Tibial nerve (tissue), 4 donors: Measurements from ENCODE around the gene CSNK1D. TPM values are rescaled to one million over a fixed set of nuclear protein-coding genes. Genes with fewer than 3 reads are reported as not detected.

Experiments used
- DNase-seq, 2 donors: peaks; one replicate each; pipeline ENCODE4 v3.0.0-alpha.2; 2019; ENCODE audit warnings: low spot score in 2 of 2
- H3K27ac ChIP-seq, 4 donors: fragments of 200-600 bp; sonication (generic) in 3 of 4; one replicate each; pipeline ENCODE4 v1.5.1; 2017 to 2019; ENCODE audit warnings: mild to moderate bottlenecking in 1 of 4
- H3K27me3 ChIP-seq, 2 donors: fragments of 200-600 bp; sonication (generic) in 1 of 2; one replicate each; pipeline versions ENCODE4 v1.5.1 to v1.6.0; 2017 to 2019
- H3K36me3 ChIP-seq, 3 donors: fragments of 200-600 bp; sonication (generic); one replicate each; pipeline ENCODE4 v1.5.1; 2018 to 2019
- H3K4me1 ChIP-seq, 4 donors: fragments of 200-600 bp; sonication (generic) in 3 of 4; one replicate each; pipeline ENCODE4 v1.5.1; 2017 to 2019
- H3K4me3 ChIP-seq, 4 donors: fragments of 200-600 bp; sonication (generic) in 3 of 4; one replicate each; pipeline ENCODE4 v1.5.1; 2017 to 2019; ENCODE audit warnings: mild to moderate bottlenecking in 1 of 4, moderate library complexity in 1 of 4
- H3K9me3 ChIP-seq, 4 donors: fragments of 200-600 bp; sonication (generic) in 3 of 4; one replicate each; pipeline ENCODE4 v1.5.1; 2017 to 2019
- CTCF ChIP-seq, 5 experiments: fragments of 200-600 bp in 3 of 5; fragments of 450-650 bp in 2 of 5; sonication (generic) in 3 of 5; IDR thresholded peaks; one replicate each; pipeline ENCODE4 v1.5.1; 2016 to 2019; ENCODE audit warnings: antibody characterized with exemption in 5 of 5, mild to moderate bottlenecking in 3 of 5, moderate library complexity in 2 of 5
- EP300 ChIP-seq, 2 donors: sonication (generic); formaldehyde crosslinking; IDR thresholded peaks; one replicate each; pipeline ENCODE4 v1.6.1; 2017; ENCODE audit warnings: antibody characterized with exemption in 2 of 2, mild to moderate bottlenecking in 1 of 2
- POLR2A ChIP-seq, 2 donors: fragments of 450-650 bp; IDR thresholded peaks; one replicate each; pipeline ENCODE4 v1.6.1; 2017; ENCODE audit warnings: antibody characterized with exemption in 2 of 2, mild to moderate bottlenecking in 2 of 2, moderate library complexity in 2 of 2
- WGBS, 2 donors: methylation state at CpG; one replicate each; pipeline ENCODE4 v1.1.5; 2018; 5-methylcytosine and 5-hydroxymethylcytosine counted together
- total RNA-seq, 4 donors: library from RNA; depleted of rRNA; stranded (reverse); fragments of >200 nt; gene quantifications; one replicate each; pipeline ENCODE4 v1.1.0, GENCODE V29; 2016

The CSNK1D gene
- total RNA-seq, 4 donors from 2014 or later = 93.9 to 160 (median 124) TPM

DNA sequence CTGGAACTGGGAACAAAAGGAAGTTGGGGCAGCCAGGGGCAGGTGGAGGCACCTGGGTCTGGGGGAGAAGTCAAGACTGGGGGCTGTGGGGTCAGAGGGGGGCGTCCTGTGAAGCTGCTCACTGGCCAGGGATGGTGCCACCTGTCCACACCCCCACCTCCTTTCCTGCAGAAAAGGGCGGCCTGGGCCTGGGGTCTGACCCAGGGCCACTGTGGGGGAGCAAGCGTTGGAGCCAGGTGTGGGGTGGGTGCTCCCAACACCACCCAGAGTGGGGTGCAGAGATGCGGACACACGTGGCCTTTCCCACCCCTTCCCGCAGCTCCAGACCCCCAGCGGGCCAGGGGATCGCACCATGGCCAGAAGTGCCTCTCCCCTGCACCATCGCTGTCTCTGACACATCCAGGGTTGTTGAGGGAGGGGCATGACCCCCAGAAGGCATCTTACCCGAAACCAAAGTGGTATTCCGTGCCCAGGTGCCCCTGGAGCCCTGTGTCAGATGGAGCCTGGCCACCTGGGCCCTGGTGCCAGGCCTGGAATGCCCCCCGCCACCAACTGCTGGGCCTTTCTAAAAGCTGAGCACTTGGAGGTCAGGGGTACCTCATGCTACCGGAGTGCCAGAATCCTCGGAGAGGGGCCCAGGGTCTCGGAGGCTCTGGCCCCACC, 47.2 kb downstream of the CSNK1D start:
- whole genome bisulfite sequencing, 2 donors = 67 to 77% methylated on average over 6 to 11 of the region's 15 CpGs
- Histone ChIP-seq H3K27ac (no peak overlapping the region), H3K4me1 (peaks cover 0 to 27% (median 17%) of the 10 kb centered on the region in 4 donors), H3K36me3 (no peaks in the 10 kb centered on the region), H3K4me3 (no peak overlapping the region), H3K9me3 (no peaks in the 10 kb centered on the region), H3K27me3 (peaks cover 0 to 14% of the 10 kb centered on the region in 2 donors)
- TF ChIP-seq POLR2A (IDR thresholded peaks at IDR 0.05) (no peak), CTCF (IDR thresholded peaks at IDR 0.05) (no peak), EP300 (IDR thresholded peaks at IDR 0.05) (no peak)
- no peak for DNase-seq

GRCh38 chr17:82225368-82226029, 48.0 kb downstream of the CSNK1D start:
- Histone ChIP-seq H3K27ac (no peak overlapping the region), H3K27me3 (peaks cover 0 to 14% of the 10 kb centered on the region in 2 donors), H3K36me3 (no peaks in the 10 kb centered on the region), H3K4me1 (peaks cover 0 to 21% (median 13%) of the 10 kb centered on the region in 4 donors), H3K9me3 (no peaks in the 10 kb centered on the region), H3K4me3 (no peak overlapping the region)
- TF ChIP-seq EP300 (IDR thresholded peaks at IDR 0.05) = no peak
- TF ChIP-seq POLR2A (IDR thresholded peaks at IDR 0.05) = no peak
- no peak for TF ChIP-seq CTCF (IDR thresholded peaks at IDR 0.05)
- no peak for DNase-seq
- WGBS, 2 donors = 64 to 71% methylated on average over 16 to 23 of the region's 24 CpGs

DNA sequence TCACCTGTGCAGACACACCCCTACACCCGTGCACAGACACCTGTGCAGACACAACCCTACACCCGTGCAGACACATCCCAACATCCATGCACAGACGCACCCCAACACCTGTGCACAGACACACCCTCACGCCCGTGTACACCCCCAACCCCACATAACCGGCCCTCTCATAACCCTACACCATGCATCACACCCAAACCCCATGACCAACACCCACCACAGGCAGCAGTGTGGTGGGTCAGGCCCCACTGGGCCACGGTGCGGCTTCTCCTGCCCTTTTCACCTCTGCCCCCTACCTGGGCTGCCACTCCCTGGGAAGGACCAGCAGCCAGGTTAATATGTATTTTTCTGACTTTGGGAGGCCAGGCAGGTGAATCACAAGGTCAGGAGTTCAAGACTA, 48.8 kb downstream of the CSNK1D start:
- Histone ChIP-seq H3K36me3 (no peaks in the 10 kb centered on the region), H3K4me1 (peaks cover 0 to 13% (median 7%) of the 10 kb centered on the region in 4 donors), H3K27me3 (peaks cover 0 to 14% of the 10 kb centered on the region in 2 donors), H3K9me3 (no peaks in the 10 kb centered on the region), H3K4me3 (no peak overlapping the region), H3K27ac (no peak overlapping the region)
- no peak for DNase-seq
- 74 to 82% methylated on average over 8 of the region's 8 CpGs for WGBS, 2 donors
- TF ChIP-seq EP300 (IDR thresholded peaks at IDR 0.05) (no peak), POLR2A (IDR thresholded peaks at IDR 0.05) (no peak), CTCF (IDR thresholded peaks at IDR 0.05) (no peak)

- 81 to 82% methylated on average over 5 of the region's 5 CpGs for WGBS, 2 donors
- H3K4me3 ChIP-seq = no peak overlapping the region
- H3K27me3 ChIP-seq = peaks cover 0 to 8% of the 10 kb centered on the region in 2 donors
- no peak for TF ChIP-seq POLR2A (IDR thresholded peaks at IDR 0.05)
- TF ChIP-seq EP300 (IDR thresholded peaks at IDR 0.05) = no peak
- no peak for TF ChIP-seq CTCF (IDR thresholded peaks at IDR 0.05)
- H3K9me3 ChIP-seq = no peaks in the 10 kb centered on the region
- H3K36me3 ChIP-seq = no peaks in the 10 kb centered on the region
- DNase-seq = no peak
- H3K27ac ChIP-seq = no peak overlapping the region
- peaks cover 0 to 5% (median 0%) of the 10 kb centered on the region in 4 donors for H3K4me1 ChIP-seq
These were observed 50.0 kb downstream of the CSNK1D start for GRCh38 chr17:82223517-82223916.

- Histone ChIP-seq H3K4me3 (no peak overlapping the region), H3K4me1 (no peaks in the 10 kb centered on the region), H3K9me3 (no peaks in the 10 kb centered on the region), H3K27me3 (peaks cover 0 to 1% of the 10 kb centered on the region in 2 donors), H3K36me3 (no peaks in the 10 kb centered on the region), H3K27ac (no peak overlapping the region)
- TF ChIP-seq POLR2A (IDR thresholded peaks at IDR 0.05) = no peak
- no peak for TF ChIP-seq EP300 (IDR thresholded peaks at IDR 0.05)
- no peak for TF ChIP-seq CTCF (IDR thresholded peaks at IDR 0.05)
- WGBS, 2 donors = 64 to 66% methylated on average over 10 of the region's 10 CpGs
- no peak for DNase-seq
These were observed 50.7 kb downstream of the CSNK1D start for GRCh38 chr17:82222816-82223215.
